SK-MEL-5 (cell line): ENCODE measurements around the gene NAPSA. TPM values are rescaled to one million over a fixed set of nuclear protein-coding genes. Genes with fewer than 3 reads are reported as not detected.
"Not testable (repeated sequence)": the region's sequence is repeated elsewhere in the genome, so short reads cannot be mapped to it uniquely, and the experiment has no call there.

Experiments used
- DNase-seq: peaks from one replicate; pipeline ENCODE4 v3.0.0-alpha.2; 2016; ENCODE audit warnings: low read depth, low spot score
- in situ Hi-C: cut with HindIII; loops from 2 replicates; pipeline ENCODE4 v1.10.0; 2016; ENCODE audit warnings: low sequenced_read_pairs, high pct_unique_total_duplicates, low pct_unique_long_range_greater_than_20kb
- total RNA-seq: library from RNA; depleted of rRNA; stranded (reverse); fragments of >200 nt; shearing (Covaris generic); gene quantifications from 2 replicates; pipeline ENCODE4 v1.2.3, GENCODE V29; 2014

The NAPSA gene
- total RNA-seq, 1 experiment from 2014 or later = 0.48 TPM

DNA sequence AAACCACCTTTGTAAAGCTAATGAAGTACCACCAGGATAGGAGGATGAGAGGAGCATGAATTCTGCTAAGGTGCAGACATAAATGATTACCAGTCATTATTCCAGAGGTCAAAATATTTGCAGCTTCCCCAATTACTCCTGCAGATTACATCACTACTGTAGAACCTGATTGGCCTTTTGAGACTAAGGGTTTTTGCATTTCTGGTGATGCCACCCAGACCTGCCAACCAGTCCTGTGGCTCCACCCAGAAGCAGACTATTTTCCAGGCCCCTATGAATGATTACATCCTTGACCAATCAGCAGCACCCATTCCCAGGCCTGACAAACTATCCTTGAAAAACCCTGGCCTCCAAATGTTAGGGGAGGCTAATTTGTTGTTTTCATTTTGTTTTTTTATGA lies 25.1 kb downstream of the NAPSA start:
- in situ Hi-C loops = no loop called here
- no peak for DNase-seq

DNA sequence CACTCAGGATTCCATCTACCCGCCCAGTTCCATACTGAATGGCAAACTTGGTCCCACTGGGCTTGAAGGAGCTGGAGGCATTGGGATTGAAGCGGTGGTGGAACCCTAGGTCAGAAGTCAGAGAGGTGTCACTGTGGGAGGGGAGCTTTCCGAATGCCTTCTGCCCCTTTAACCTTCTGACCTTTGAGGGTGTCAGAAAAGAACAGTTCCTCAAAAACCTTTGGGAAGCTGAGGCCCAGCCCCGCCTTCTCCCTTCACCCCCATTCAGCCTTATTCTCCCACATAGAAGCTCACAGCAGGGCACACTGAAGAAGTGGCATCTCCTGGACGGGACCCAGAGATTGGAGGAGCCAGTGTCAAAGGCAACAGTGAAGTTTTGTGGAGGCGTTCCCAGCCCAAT lies 28.4 kb downstream of the NAPSA start:
- DNase-seq, in situ Hi-C loops: not testable (repeated sequence)

DNA sequence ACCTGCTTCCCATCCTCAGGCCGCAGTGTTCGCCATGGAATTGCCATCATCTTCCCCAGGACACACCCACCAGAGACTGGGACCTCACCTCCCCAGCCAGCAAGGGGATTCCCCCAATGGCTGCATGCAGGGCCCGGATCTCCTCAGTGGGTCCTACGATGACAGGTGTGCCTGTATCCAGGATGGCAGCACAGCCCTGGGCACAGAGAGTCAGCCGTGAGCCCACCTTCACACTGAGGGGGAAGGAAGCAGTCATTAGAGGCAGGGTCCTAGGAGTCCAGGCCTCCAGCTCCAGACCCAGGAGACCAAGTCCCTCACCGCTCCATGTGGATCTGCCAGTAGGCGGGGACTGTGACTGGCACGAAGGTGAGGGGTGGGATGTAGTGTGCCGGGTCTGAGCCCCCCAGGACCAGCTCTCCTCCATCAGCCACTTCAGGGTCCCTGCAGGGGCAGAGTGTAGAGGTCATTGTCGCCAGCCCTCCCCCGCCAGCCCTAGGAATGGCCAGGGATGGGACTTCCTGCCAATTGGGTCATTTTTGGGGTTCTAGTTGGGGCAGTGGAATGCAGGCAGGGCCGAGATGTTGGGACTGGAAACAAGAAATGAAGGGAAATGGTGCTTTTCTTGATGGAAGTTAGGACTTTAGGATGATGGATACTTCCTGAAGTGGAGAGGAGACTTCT lies 30.6 kb downstream of the NAPSA start:
- DNase-seq = no peak
- in situ Hi-C loops = no loop called here

DNA sequence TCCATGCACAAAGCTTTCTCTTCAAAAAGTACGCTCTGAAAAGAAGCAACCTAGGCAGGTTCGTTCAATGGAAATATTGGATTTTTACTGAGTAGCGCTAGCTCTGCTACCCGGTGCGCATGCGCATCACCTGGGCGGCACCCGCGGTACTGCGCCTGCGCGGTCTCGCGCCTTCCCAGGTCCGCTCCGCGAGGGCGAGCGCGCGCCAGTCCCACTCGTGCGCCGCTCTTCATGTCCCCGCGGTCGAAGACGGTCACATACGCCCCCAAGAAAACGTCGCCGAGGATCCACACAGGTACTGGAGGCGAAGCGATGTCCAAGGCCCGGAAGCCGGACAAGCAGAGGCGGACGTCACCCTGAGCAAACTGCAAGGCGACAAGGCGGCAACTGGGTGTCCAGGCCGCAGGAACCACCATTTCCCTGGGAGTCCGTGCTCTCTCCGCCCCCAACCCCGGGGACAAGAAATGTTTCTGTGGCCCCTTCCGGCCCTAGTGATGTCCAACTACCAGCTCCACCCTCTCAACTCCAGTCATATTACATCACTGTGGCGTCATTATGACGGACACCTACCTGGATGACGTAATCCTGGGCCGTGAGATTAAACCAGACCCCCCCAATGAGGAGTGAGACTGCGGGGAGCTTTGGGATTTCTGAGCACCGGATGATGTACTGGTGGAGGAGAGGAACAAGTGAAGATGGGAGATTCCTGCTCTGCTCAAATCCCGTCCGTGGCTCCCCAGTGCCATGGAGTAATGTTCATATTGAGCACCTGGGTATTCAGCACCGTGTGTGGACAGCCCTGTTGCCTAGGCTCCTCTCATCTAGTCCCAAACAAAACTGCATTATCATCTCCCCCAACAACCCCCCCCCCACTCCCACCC lies 31.5 kb downstream of the NAPSA start:
- in situ Hi-C loops = no loop called here
- DNase-seq = peak; percentile 20

DNA sequence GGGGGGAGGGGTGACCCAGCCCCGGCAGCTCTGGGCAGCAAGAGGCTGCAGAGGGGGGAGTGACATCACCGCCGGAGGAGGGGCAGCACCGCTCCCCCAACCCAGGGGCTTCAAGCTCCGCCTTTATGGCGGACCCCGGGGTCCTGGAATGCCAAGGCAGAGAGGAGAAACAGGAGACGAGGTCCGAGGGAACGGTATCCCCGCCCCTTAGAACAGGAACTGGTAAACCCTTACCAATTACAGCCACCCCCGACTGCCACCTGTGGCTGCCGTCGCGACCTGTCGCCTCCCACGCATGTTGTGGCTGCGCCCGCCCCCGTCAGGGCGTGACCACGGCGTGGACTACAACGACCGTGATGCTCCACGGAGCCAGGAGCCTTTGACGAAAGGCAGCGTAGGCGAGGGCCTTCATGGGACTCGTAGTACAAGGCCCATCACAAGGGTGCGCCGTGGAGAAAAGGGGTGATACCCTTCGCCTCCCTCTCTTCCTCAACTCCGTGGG lies 32.2 kb downstream of the NAPSA start:
- in situ Hi-C loops = no loop called here
- DNase-seq = peak; percentile 94

DNA sequence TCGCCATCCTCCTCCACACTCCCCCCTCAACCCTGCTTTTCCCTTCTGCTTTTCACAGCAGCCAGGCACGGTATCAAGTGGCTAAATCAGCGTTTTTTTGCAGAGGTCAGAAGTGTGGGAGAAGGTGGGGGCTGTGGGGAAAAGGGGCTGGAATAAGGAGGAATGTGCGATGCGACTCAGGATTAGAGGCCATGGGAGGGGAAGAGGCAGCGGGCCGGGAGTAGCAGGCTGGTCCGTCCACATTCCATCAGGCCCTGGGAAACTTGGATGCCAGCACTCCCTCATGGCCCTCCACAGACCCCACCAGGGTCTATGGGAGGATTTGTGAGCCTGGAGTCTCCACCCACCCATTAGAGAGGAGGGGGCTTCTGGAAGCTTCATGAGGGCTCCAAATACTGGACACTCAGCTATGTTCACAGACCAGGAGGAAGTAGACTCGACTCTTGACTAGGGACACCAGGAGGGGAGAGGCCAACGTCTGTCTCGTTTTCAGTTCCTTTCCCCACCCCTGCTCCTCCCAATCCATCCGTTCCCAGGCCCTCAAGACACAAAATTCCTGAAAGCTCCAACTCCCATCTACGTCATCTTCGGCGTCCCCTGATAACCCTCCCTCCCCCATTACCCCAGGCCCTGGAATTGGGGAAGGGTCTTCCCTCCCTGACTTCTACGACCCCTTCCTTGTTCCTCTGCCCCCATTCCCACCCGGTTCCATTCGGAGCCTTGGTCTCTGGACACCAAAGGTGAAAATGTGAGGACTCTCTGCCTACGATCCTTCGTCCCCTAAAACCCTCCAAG lies 33.0 kb downstream of the NAPSA start:
- in situ Hi-C loops = no loop called here
- no peak for DNase-seq

DNA sequence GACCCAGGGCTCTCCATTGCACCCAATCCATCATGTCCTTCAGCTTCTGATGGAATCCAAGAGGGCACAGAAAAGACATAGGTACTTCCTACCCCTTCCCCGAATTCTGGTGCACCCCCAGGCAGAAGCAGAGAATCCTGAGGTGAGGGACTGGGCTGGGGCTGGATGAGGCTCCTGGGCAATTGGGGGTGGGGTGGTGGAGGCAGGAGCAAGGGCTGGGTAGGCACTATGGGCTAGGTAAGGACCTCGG lies 33.5 kb downstream of the NAPSA start:
- in situ Hi-C loops = no loop called here
- no peak for DNase-seq

DNA sequence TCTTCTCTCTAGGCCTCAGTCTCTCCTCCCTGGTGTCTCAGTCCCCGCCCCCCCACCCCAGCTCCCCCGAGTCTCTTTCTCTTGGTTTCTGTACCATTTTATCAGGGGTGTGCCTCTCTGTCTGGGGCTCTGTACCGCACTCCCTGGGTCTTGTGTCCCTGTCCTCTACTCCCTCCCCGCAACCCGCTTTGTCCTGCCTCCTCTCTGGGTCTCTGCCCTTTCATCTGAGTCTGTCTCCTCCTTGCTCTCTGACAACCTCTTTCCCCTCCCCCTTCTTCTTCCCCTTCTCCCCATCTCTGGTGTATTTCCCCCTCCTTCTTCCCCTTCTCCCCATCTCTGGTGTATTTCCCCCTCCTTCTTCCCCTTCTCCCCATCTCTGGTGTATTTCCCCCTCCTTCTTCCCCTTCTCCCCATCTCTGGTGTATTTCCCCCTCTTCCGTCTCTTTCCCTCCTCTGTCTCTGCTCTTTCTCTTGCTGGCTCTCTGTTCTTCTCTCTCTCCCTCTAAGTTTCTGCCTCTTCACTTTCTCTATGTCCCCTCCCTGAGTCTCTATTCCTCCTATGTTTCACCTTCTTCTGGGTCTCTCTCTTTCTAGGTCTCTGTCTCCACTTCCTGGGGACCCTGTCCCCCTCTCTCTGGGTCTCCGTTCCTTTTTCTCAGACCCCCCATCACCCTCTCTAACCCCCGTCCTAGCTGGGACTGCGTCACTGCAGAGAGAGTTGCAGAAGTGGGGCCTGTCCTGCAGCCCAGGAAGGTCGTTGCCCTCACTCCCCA lies 34.0 kb downstream of the NAPSA start:
- in situ Hi-C loops = no loop called here
- DNase-seq = no peak

DNA sequence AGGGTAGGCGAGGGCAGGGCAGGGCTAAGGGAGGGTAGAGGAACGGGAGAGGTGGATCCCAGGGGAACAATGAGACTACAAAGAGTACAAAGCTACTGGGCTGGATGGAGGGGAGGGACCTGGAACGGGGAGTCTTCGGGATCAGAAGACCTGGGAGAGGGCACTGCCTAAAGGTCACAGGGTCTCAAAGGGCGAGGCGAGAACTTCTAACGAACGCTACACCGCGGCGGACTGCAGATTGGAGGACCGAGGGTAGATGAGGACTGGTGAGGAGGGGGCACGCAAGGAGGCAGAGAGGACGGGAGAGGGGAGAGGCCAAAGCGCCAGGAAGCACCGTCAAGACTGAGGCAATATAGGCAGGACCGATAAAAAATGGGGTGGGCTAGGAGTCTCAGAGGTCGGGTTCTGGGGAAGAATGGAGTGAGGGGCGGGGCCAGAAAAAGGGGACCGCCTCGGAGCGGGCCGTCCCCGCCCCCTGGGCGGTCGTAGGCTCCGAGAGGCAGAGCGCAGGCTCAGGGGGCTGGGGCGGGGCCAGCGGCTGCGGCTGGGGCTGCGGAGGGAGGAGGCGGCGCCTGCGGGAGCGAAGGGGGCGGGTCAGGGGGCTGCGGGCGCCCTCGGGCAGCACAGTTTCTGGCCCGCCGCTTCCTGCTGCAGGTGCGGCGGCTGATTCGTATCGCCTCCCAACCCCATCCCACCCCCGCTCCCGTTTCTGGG lies 34.9 kb downstream of the NAPSA start:
- in situ Hi-C loops = no loop called here
- DNase-seq = peak; percentile 85

DNA sequence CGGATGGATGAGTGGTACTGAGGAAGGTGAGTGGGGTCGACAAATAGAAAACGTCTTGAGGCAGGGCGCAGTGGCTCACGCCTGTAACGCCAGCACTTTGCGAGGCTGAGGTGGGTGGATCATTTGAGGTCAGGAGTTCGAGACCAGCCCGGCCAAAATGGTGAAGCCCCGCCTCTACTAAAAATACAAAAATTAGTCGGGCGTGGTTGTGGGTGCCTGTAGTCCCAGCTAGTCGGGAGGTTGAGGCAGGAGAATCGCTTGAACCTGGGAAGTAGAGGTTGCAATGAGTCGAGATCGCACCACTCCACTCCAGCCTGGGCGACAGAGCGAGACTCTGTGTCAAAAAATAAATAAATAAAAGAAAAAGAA lies 35.5 kb downstream of the NAPSA start:
- in situ Hi-C loops, DNase-seq: not testable (repeated sequence)

DNA sequence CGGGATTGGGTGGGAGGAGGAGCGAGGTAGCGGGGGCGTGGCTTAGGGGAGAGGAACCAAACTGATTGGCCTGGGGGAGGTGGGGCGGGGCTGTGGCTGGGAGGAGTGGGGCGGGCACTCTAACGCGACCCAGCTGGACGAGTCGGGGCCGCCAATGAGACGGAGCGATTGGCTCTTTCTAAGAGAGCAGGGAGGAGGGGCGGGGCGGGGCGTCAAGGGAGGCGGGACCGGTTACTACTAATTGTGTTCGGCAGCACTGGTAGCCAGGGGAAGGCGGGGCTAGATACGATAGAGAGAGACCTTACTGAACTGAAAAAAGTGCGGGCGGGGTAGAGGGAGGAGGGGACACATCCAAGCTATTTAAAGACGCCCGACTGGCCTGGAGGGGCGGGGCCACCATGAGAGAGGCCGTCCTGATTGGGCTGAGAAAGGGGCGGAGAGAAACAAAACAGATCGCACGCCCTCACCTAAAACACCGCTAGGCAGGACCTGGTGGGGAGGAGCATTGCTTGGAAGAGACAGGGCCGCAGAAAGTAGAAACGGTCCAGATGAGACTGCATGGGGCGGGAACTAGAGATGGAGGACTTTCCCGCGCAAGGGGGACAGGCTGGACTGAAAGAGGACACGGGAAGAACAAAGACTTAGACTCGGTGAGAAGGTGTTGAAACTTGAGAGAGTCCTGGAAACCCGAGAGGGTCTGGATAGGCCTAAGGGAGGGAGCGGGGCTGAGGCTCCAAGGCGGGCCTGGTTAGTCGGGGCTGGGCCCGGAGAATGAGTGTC lies 36.1 kb downstream of the NAPSA start, which contains the start of gene KCNC3:
Gene KCNC3, minus strand, starts transcription at position 232 of the 780 bp plus-strand sequence. CDS start 295 bp downstream, outside the sequence.
- DNase-seq = peak; percentile 99

DNA sequence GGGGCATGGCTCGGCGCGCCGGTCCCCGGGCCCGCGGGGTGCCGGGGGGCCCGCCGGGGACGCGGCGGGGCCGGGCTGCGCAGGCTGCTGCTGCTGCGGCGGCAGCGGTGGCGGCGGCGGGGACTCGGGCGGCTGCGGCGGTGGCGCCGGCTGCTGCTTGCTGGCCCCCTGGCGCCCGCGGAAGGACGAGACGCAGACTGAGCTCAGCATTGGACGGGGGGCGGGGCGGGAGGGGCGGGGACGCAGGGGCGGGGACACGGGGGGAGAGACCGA lies 36.6 kb downstream of the NAPSA start:
- DNase-seq = no peak
- in situ Hi-C loops = no loop called here

More for the DNA sequence above, 36.1 kb downstream of the NAPSA start, which contains the start of gene KCNC3:
- in situ Hi-C loops = no loop called here

DNA sequence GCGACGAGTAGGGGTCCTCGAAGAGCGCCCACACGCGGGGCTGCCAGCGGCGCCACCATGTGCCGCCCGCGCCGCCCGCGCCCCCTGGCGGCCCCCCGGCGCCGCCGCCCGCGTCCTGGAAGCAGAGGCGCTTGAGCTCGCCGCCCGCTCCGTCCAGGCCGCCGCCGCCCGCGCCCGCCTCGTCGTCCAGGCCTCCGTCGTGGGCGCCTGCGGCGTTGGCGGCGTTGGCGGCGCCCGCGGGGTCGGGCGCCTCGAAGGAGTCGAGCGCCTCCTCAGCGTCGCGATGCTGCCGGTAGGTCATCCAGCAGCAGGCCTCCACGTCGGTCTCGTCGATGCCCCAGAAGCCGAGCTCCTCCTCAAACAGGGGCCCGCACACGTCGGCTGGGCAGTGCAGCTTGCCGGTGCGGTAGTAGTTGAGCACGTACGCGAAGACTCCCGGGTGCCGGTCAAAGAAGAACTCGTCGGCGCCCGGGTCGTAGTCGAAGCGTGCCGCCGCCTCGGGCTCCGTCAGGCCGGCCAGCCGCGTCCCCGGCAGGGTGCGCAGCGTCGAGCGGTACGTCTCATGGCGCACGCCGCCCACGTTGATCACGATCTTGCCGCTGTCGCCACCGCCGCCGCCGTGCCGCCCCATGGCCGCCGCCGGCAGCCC lies 37.1 kb downstream of the NAPSA start:
- in situ Hi-C loops = no loop called here
- peak; percentile 20 for DNase-seq

DNA sequence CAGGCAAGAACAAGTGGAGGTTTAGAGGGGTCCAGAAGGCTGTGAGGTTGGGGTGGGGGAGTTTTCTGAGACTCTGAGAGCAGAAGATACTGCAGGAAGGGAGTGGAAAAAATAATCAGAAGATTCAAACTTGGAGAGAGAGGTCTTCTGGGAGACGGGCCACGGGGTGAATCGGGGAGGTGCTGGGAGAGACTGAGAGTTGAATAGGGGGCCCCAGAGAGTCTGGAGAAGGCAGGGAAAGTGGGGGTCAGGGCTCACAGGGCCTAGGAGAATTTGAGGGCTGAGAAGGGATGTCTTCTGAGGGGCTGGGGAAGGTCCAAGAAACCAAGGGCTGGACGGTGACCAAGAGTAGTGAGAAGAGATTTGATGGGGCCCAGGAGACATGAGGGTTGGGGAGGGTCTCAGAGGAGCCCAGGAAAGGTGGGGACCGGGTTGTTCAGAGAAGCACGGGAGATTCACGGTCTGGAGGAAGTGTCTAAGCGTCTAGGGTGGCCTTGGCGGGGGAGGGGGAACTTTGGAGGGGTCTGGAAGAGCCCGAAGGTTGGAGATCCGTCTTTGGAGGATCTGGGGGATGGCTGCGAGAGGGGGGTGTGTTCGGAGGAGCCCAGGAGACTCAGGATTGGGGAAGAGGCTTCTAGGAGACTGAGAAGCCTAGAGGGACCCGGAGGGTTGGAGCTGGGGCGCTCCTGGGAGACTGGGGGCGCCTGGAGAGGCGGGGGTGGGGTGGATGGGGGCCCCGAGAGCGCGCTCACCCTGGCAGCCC lies 37.8 kb downstream of the NAPSA start:
- in situ Hi-C loops = no loop called here
- DNase-seq = no peak

DNA sequence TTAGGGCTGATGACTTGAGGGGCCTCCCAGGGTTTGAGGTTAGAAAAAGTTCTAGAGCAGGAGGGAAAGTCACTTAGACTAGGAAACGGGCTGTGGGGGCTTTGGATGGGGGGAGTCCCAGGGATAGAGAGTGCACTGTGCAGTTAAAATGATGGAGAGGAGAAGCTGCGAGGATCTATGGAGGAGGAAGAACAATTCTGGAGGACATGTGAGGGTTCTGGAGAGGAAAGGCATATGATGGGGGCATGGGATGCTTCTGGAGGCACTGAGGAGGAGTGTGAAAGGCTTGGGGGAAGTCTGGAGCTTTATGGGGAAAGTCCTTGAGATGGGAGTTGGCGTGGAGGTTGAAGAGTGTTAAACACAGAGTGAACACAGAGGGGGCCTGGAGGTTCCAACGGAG lies 38.4 kb downstream of the NAPSA start:
- in situ Hi-C loops = no loop called here
- no peak for DNase-seq
